ENCODE results near the gene RABGGTB.
A peak's percentile ranks its signal among the peaks of the same experiment; 100 is the strongest.
"Not testable (repeated sequence)": the region's sequence is repeated elsewhere in the genome, so short reads cannot be mapped to it uniquely, and the experiment has no call there.

RABGGTB gene

DNA sequence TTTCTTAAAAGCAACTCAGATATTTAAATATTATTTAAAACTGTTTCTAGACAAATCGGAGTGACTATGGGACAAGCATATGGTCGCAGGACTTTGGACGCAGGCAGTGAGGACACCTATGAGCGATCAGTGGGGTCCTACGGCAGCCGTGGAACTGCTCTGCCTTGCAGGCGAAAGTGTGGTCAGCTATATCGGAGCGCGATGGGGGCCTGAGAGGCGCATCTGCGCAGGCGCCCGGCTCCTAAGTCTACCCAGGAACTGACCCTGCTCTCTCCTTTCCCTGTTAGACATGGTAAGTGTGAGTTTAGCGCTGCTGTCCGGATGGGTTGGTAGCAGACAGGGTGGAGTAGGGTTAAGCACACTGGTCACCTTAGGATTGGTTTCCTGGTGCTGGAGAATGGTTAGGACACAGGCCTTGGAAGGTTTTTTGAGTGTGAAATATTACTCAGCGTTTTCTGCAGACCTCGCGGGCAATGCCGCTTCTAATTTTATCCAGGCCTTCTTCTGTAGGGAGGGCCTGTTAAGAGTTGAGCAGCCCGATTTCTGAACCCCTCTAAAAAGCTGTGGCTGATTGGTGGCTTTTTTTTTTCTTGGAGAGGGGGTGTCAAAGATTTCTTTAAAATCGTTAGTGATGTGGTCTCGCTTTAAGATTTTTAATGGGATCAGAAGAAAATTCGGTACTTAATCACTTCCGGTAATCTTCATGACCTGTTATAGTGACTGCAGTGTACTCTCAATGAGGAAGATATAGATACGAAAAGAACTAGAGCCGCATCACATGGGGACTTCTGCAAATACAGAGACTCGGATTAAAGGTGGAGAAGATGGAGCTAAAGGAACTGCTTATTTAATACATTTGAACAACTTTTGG, at the start of gene RABGGTB:
Gene RABGGTB, plus strand, starts transcription at position 274 of the 871 bp plus-strand sequence. Its CDS starts 16 bp downstream, at position 290.
- CTCF ChIA-PET: no interaction called here
- H3K27ac ChIP-seq: peak within 1 kb of the TSS; percentile 71
- POLR2A ChIA-PET (ENCODE audit: low non-redundant PET): interaction anchor here (0.6 to 1.0 kb wide), 3 partner anchors 10 to 41 kb away, joined by 3 to 5 read pairs (median 3); partner anchors contain the start of gene MSH4
- peak; percentile 97 for DNase-seq (ENCODE audit: low spot score)
- TF ChIP-seq, protein P1, sequence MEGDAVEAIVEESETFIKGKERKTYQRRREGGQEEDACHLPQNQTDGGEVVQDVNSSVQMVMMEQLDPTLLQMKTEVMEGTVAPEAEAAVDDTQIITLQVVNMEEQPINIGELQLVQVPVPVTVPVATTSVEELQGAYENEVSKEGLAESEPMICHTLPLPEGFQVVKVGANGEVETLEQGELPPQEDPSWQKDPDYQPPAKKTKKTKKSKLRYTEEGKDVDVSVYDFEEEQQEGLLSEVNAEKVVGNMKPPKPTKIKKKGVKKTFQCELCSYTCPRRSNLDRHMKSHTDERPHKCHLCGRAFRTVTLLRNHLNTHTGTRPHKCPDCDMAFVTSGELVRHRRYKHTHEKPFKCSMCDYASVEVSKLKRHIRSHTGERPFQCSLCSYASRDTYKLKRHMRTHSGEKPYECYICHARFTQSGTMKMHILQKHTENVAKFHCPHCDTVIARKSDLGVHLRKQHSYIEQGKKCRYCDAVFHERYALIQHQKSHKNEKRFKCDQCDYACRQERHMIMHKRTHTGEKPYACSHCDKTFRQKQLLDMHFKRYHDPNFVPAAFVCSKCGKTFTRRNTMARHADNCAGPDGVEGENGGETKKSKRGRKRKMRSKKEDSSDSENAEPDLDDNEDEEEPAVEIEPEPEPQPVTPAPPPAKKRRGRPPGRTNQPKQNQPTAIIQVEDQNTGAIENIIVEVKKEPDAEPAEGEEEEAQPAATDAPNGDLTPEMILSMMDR (conservative IDR thresholded peaks at IDR 0.05; ENCODE audit: low read depth): no peak

DNA sequence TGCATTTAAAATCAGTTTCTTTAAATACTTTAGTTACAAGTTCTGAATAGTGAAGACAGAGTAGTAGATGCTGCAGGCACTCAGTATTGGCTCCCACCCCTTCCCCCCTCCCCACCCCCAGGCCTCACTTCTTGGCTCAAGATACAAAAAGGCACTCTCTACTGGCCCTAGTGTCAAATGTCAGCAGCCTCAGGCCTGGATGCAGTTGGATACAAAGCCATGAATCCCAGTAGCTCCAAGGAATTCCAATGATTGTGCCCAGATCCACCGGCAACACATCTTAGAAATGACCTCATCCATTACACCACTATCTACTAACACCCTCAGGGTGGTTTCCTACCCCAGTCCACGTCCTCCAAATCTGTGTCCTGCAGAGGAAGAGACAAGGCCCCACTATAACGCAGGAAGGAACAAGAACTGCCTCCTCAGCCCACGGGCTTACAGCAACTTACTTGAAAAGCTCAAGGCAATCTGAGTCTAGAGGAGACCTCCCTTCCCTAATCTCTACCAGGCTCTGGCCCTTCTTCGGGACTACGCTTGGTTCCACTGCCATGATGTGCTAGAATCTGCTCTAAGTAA, 43.9 kb upstream of the RABGGTB start:
- TF ChIP-seq, protein P1 (conservative IDR thresholded peaks at IDR 0.05; ENCODE audit: low read depth): no peak
- POLR2A ChIA-PET (ENCODE audit: low non-redundant PET): no interaction called here
- no peak for DNase-seq (ENCODE audit: low spot score)
- H3K27ac ChIP-seq: no peak overlapping the region
- CTCF ChIA-PET: no interaction called here

DNA sequence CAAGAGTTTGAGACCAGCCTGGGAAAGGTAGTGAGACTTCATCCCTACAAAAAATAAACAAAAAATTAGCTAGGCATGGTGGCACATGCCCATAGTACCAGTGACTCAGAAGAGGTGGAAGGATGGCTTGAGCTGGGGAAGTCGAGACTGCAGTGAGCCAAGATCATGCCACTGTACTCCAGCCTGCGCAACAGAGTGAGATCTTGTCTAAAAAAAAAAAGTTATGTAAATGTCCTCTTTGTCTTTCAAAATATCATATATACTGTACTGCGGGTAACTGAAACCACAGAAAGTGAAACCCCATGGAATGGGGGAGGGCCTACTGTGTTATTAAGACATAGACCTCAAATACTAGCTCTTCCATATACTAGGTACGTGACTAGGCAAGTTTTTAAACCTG, 40.8 kb upstream of the RABGGTB start:
- TF ChIP-seq, protein P1 (conservative IDR thresholded peaks at IDR 0.05; ENCODE audit: low read depth): no peak
- DNase-seq (ENCODE audit: low spot score): no peak
- no peak overlapping the region for H3K27ac ChIP-seq
- ChIA-PET POLR2A (ENCODE audit: low non-redundant PET) (interaction anchor here (0.7 kb wide), 1 partner anchor 40 kb away, joined by 5 read pairs; the partner anchor contains the start of gene RABGGTB), CTCF (no interaction called here)

DNA sequence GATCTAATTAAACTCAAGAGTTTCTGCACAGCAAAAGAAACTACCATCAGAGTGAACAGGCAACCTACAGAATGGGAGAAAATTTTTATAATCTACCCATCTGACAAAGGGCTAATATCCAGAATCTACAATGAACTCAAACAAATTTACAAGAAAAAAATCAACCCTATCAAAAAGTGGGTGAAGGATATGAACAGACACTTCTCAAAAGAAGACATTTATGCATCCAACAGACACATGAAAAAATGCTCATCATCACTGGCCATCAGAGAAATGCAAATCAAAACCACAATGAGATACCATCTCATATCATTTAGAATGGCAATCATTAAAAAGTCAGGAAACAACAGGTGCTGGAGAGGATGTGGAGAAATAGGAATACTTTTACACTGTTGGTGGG, 28.8 kb upstream of the RABGGTB start:
- H3K27ac ChIP-seq; CTCF ChIA-PET; POLR2A ChIA-PET (ENCODE audit: low non-redundant PET); DNase-seq (ENCODE audit: low spot score): not testable (repeated sequence)

DNA sequence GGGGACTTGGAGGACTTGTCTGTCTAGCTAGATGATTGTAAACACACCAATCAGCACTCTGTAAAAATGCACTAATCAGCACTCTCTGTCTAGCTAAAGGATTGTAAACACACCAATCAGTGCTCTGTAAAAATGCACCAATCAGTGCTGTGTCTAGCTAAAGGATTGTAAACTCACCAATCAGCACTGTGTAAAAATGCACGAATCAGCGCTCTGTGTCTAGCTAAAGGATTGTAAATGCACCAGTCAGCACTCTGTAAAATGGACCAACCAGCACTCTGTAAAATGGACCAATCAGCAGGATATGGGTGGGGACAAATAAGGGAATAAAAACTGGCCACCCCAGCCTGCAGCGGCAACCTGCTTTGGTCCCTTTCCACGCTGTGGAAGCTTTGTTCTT, 27.5 kb upstream of the RABGGTB start:
- CTCF ChIA-PET; DNase-seq (ENCODE audit: low spot score); POLR2A ChIA-PET (ENCODE audit: low non-redundant PET); H3K27ac ChIP-seq: not testable (repeated sequence)

DNA sequence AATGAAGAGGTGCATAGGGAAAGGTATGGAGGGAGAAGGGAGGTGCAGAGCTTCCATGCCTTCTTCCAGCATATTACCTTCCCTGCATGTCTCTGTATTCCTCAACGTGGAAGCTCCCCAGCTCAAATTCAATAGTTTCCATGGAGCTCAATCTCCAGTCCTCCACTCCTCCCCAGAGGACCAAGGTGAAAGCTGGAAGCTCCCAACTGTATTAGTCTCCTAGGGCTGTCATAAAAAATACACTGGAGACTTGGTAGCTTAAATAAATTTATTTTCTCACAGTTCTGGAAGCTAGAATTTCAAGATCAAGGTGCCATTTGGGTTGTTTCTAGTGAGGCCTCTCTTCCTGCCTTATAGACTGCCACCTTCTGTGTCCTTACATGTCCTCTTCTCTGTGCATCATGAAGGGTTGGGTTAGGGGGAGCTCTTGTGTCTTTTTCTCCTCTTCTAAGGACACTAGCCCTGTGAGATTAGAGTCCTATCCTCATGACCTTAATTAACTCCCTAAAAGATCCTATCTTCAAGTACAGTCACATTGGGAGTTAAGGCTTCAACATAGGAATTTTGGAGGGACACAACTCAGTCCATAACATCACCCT, 21.9 kb upstream of the RABGGTB start:
- POLR2A ChIA-PET (ENCODE audit: low non-redundant PET): no interaction called here
- TF ChIP-seq, protein P1 (conservative IDR thresholded peaks at IDR 0.05; ENCODE audit: low read depth): no peak
- no peak overlapping the region for H3K27ac ChIP-seq
- CTCF ChIA-PET: no interaction called here
- DNase-seq (ENCODE audit: low spot score): no peak

DNA sequence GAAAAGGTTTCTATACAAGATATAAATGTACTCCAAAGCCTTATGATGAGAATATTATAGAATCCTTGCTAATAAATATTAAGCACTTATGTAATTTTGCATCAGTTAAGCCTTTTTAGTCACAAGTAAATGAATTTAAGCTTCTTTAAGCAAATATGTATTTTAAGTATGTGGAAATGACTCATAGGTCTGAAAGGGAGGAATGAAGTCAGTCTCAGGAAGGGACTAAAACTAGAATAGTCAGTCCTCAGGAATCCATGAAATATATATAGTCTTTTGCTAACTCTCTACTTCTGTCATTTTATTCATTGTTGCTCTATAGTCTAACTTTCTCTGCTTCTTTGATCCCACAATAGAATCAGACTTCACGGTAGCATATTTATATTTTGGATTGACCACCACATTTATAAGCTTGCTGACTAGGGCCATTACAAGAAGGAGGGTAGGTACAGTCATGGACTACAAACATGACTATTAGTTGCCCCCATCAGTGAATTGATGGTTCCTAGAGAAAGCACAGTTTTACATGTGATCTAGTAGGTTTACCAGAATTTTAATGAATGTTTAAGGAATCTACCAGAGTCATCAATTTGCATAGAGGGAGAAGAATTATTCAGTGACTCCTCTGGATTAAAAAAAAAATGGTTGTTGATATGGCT, 20.2 kb upstream of the RABGGTB start:
- TF ChIP-seq, protein P1 (conservative IDR thresholded peaks at IDR 0.05; ENCODE audit: low read depth): no peak
- ChIA-PET POLR2A (ENCODE audit: low non-redundant PET) (no interaction called here), CTCF (interaction anchor here (0.6 kb wide), 1 partner anchor 38 kb away, joined by 3 read pairs; no protein-coding TSS in a partner anchor)
- DNase-seq (ENCODE audit: low spot score): peak; percentile 67
- H3K27ac ChIP-seq: peak overlapping the region; percentile 69; the same call in 1 of the 2 replicates

Data from RWPE1 (cell line).